ENCODE data around the gene PTPRB.

The PTPRB gene

DNA sequence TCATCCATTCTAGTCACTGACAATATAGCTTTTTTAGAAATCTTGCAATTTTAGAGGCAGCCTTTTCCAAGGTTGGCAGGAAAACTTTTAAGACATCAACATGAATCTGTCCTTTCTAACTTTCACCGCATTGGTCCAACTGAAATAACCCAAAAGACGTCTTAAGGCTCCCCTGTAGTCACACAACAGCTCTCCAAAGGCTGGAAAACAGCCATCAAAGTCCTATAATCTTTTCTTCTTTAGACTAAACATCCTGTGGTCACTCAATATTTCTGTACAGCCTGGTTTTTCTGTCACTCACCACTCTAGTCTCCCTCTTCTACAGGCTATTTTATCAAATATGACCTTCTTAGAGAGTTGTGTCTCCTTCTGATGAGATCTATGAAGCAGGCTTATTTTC is 4.5 kb upstream of the PTPRB start:
- DNase-seq: no peak

DNA sequence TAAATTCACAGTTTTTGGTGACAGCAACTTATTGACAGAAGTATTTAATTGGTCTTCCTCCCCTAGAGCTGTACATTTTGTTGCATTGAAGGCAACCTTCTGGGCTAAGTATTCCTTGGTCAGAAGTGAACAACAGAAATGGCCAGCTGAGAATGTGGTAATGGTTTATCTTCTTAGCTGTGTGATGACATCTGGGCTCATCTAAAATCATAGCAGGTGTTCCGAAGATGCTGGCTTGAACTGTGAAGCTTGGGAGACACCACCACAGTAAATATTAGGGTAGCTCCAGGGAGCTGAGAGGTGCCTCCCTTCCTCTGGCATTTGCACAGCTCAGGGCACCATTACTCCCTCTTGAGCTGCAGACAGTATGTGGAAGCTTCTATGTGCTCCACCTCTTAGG is 3.7 kb upstream of the PTPRB start:
- no peak for DNase-seq

GRCh38 chr12:70639535-70639934 is 2.3 kb upstream of the PTPRB start:
- no peak for DNase-seq

DNA sequence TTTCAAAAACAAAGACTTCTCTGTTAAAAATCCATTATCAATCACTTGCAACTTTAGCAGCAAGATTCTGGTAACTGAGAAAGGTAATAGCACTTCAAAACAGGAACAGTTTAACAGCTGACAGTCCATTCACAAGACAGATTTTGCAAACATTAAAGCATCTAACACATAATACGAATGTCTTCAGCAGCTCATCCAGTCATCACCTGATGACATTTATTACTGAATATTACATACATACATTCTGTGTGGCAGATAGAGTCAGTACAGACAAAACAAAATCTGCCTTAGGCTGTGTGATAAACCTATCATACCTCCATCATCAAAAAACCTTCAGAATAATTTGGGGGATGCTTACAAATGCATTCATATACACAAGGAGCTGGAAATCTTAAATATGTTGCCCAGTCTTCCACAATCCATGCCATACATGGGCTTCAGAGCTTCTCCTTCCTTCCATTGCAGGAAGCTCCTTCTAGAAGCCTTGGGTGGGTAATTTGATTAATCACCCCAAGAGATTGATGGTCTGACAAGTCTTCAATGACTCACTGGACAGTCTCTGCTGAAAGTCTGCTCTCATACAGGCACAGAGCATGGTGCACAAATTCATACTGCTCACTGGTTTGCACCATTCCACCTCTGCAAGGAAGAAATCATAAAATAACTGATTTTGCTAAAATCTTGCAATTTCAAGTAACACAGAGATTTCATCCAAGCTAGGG is 1.6 kb upstream of the PTPRB start:
- DNase-seq: no peak

DNA sequence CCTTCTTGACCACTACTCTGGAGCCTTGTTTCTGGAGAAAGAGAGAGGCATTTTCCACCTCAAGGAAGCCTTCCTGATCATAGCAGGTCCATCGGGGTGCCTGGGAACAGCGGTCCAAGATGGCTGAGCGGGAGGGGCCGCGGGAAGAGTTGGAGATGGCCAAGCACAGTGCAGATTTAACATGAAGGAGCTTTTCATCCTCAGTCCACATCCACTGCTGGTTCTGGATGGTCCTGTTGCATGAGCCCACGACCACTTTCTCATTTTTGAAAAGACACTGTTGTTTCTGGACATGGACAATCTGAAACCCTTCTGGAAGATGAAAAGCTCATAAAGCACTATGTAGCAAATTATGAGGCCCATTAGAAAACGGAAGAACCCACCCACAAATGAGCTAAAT is 1.5 kb downstream of the PTPRB start:
- no peak for DNase-seq

GRCh38 chr12:70628701-70629480 is 8.3 kb downstream of the PTPRB start:
- no peak for DNase-seq

GRCh38 chr12:70627677-70628076 is 9.6 kb downstream of the PTPRB start:
- DNase-seq: no peak

DNA sequence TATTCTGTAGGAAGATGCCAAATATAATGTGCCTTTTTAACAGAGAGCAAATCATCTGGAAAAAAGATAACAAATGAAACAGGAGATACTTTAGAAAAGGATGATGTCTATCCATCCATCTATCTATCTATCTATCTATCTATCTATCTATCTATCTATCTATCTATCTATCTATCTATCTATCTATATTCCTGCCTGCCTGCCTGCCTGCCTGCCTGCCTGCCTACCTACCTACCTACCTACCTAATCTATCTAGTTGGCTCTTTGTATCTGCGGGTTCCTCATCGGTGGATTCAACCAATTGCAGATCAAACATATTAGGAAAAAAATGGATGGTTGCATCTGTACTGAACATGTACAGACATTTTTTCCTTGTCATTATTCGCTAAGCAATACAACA is 11.0 kb downstream of the PTPRB start:
- DNase-seq: no peak

GRCh38 chr12:70619471-70620152 is 17.6 kb downstream of the PTPRB start:
- DNase-seq: no peak

DNA sequence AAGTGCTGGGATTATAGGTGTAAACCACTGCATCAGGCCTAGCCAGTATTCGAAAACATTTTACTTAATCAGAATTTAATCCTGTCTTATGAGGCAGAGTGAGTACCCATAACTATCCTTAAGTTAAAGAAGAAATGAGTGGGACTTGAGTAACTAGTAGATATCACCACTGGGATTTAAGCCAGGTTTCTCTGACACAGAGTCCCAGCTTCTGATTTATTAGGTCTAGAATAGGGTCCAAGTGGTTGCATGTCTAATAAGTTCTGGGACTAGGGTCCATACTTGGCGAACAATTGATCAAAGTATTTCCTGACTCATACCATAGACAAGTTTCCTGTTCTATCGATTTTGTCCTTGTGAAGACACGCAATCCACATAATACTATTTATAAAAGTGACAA is 18.9 kb downstream of the PTPRB start:
- no peak for DNase-seq

DNA sequence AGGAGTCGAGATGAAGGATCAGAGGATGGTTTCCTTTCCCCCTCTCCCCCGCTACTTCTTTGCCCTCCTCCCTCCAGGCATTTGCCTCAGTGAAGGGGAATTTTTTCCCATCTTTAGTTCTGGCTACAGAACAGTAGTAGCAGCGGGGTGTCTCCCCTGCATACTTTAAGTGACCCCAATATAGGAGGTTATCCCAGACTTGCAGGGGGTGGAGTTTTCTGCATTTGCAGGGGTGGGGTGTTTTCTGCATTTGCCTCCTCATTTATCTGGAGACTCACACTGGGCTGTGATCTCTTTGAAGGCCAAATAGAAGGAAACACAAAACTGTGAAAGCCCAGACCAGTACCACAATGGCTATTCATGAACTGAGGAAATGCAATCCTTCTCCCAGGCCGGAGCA is 19.8 kb downstream of the PTPRB start:
- DNase-seq: no peak

GRCh38 chr12:70615174-70615866 is 21.9 kb downstream of the PTPRB start:
- DNase-seq: no peak

DNA sequence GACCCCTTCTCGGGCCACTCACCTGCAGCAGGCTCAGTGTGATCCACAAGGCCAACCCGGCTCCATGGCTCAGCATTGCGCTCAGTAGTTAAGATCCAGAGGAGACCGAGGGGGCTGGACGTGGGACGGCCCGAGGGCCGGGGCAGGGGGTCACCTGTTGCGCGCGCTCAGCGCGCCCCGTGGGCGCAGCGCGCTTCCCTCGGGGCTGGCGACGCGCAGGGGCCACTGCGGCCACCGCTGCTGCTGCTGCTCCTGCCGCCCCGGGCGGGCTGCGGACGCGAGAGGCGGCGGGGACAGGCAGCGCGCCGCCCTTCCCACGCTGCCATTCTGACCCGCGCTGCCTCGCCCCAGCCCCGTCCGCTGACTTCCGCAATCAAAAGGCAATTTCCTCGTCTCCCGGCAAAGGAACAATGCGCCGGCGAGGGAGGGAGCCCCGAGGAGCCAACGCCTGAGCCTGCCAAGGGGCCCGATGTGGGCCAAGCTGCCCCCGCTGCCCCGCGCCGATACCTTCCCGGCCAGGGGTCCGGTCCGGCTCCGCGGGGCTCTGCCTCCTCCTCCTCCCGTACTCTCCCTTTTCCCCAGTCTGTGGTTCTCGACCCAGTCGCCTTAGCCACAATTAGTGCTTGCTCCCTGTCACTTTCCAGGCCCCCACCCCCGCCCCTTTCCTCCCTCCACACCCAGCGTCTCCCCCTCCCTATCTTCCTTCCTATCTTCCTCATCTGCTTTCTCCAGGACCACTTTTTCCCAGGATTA is 27.3 kb downstream of the PTPRB start:
- no peak for DNase-seq

- no peak for DNase-seq
These were observed 28.0 kb downstream of the PTPRB start for GRCh38 chr12:70609203-70609602.

GRCh38 chr12:70608184-70608583 is 29.0 kb downstream of the PTPRB start:
- no peak for DNase-seq

- no peak for DNase-seq
These were observed 30.1 kb downstream of the PTPRB start for GRCh38 chr12:70607107-70607506.

DNA sequence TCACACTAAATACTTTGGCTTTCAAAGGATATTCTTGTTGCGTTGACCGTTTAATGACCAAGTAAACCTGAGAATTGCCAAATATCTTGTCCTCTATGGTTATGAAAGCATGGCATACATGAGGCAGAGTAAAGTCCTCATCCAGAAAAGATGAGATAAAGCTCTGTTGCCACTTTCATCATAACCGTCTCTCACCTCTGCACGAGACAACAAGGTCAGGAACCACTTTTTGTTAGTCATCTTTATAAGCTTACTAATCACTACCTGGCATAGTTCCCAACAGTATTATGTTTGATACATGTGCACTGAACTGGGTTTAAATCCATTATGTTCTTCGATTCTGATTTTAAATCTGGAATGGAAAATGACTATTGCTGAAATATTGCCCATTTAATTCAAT is 31.3 kb downstream of the PTPRB start:
- no peak for DNase-seq

- no peak for DNase-seq
These were observed 32.6 kb downstream of the PTPRB start for GRCh38 chr12:70604662-70605061.

DNA sequence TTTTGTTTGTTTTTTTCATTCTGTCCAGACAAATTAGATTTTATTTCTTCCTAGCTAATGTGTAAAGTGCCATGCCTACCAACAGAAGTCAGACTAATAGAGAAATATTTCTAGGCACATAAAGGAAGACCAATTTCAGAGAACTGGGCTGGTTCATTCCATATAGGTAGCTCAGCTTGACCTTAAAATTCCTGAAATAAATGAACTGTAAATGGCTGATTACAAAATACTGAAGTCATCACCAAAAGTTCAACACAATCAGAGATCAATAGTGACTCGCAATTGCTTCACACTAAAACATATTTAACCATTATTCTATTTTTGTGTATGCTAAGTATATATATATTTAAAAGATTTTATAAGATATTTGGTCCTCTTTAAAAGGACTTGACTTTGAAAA is 34.2 kb downstream of the PTPRB start:
- DNase-seq: no peak

DNA sequence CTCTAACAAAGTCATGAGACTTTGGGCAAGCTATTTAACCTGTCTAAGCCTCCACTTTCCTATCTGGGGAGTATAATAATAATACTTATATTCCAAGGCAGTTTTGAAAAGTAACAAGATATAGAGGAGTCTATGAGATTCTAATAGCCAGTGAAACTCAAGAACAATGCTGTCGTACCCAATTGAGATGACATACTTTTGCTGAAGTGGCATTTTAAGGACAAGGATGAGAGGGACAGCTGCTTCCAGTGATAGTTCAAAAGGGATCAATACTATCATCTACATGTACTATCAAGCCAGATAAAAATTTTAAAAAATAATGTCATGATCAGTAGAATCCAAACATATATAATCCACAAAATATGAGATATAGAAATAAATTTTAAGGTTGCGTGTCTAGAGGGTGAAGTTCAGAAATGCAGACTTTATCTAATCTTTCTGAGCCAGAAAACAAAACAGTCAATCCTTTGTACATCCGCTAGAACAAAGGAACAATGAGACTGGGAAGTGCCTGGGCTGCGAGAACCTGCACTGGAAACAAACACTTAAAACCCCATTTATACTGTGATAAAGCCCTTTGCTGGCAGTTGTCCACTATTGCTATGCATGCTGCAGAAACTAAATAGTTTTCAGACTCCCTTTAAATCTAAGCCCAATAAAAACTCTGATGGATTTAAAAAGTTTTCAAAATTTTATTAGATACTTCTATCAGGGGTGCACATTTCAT is 38.6 kb downstream of the PTPRB start:
- no peak for DNase-seq

DNA sequence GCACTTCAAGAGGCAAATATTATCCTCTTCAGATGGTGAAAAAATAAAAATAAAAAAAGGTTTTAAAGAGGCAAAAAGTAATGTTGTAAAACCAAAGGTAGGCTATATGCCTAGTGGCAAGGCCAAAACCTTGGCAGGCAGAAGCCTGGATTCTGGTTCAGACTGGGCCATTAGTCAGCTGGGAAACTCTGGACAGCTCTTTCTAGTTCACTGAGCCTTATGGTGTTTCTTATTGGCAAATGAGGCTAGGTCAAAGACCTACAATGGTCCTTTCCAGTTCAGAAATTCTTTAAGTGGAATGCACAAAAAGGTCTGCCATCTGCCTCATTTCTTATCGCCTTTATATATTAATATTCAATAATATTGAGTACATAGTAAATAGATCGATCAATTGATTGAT is 44.6 kb downstream of the PTPRB start:
- DNase-seq: no peak
